Kidney capillary endothelial cell (primary cell): ENCODE measurements around the gene PSIP1.
"Not testable (repeated sequence)": the region's sequence is repeated elsewhere in the genome, so short reads cannot be mapped to it uniquely, and the experiment has no call there.

ENCODE experiments used
- DNase-seq: peaks from one replicate; pipeline ENCODE4 v3.0.0-alpha.2; 2018; ENCODE audit warnings: low spot score

The PSIP1 gene

GRCh38 chr9:15510789-15511575 lies at the start of gene PSIP1:
Gene PSIP1 (minus strand): TSS chr9:15510970. CDS start chr9:15510188, 782 bp downstream.
- DNase-seq = peak; percentile 76

- peak; percentile 9 for DNase-seq
Observed at GRCh38 chr9:15553528-15553898, 42.7 kb upstream of the PSIP1 start.

- DNase-seq = peak; percentile 93
Observed at GRCh38 chr9:15552636-15553527, 42.1 kb upstream of the PSIP1 start, which contains the start of gene CCDC171. Gene CCDC171 (plus strand): TSS chr9:15553043. CDS start chr9:15564089, 11,046 bp downstream.

- no peak for DNase-seq
Observed at GRCh38 chr9:15549611-15550010, 38.8 kb upstream of the PSIP1 start.

- DNase-seq = no peak
Observed at GRCh38 chr9:15543047-15543813, 32.5 kb upstream of the PSIP1 start.

- DNase-seq = no peak
Observed at GRCh38 chr9:15542624-15543023, 31.9 kb upstream of the PSIP1 start.

GRCh38 chr9:15541872-15542271 lies 31.1 kb upstream of the PSIP1 start:
- no peak for DNase-seq

- no peak for DNase-seq
Observed at GRCh38 chr9:15531380-15531779, 20.6 kb upstream of the PSIP1 start.

- DNase-seq = no peak
Observed at GRCh38 chr9:15529566-15530324, 19.0 kb upstream of the PSIP1 start.

- not testable (repeated sequence) for DNase-seq
Observed at GRCh38 chr9:15527035-15527434, 16.3 kb upstream of the PSIP1 start.

GRCh38 chr9:15525958-15526357 lies 15.2 kb upstream of the PSIP1 start:
- no peak for DNase-seq

GRCh38 chr9:15524845-15525455 lies 14.2 kb upstream of the PSIP1 start:
- DNase-seq = no peak

GRCh38 chr9:15522130-15522755 lies 11.5 kb upstream of the PSIP1 start:
- DNase-seq = no peak

GRCh38 chr9:15521254-15521653 lies 10.5 kb upstream of the PSIP1 start:
- no peak for DNase-seq

GRCh38 chr9:15519831-15520230 lies 9.1 kb upstream of the PSIP1 start:
- no peak for DNase-seq

- DNase-seq = no peak
Observed at GRCh38 chr9:15513335-15513734, 2.6 kb upstream of the PSIP1 start.

- DNase-seq = no peak
Observed at GRCh38 chr9:15512889-15513288, 2.1 kb upstream of the PSIP1 start.

- no peak for DNase-seq
Observed at GRCh38 chr9:15512204-15512603, 1.4 kb upstream of the PSIP1 start.

GRCh38 chr9:15509931-15510788 lies 610 bp downstream of the PSIP1 start:
- no peak for DNase-seq

GRCh38 chr9:15505921-15506320 lies 4.8 kb downstream of the PSIP1 start:
- DNase-seq = no peak
